Transverse colon (tissue), 4 donors: Measurements from ENCODE around the gene ZNF576.

Experiments used
- EP300 ChIP-seq: sonication (generic); formaldehyde crosslinking; IDR thresholded peaks from one replicate; pipeline ENCODE4 v1.6.1; 2017; ENCODE audit warnings: antibody characterized with exemption, low read depth
- POLR2A ChIP-seq: fragments of 450-650 bp; IDR thresholded peaks from one replicate; pipeline ENCODE4 v1.6.1; 2016; ENCODE audit warnings: antibody characterized with exemption, mild to moderate bottlenecking, moderate library complexity
- POLR2AphosphoS5 ChIP-seq, 3 donors: sonication (generic); formaldehyde crosslinking; IDR thresholded peaks; one replicate each; pipeline ENCODE4 v1.6.1; 2016; ENCODE audit warnings: antibody characterized with exemption in 3 of 3
- TF ChIP-seq, protein P1 (sequence below), 5 experiments: fragments of 200-600 bp in 3 of 5; fragments of 450-650 bp in 2 of 5; sonication (generic) in 3 of 5; IDR thresholded peaks; 1 replicate in 2 of 5; 2 replicates in 3 of 5; pipeline ENCODE4 v1.5.1; 2016 to 2017; ENCODE audit warnings: antibody characterized with exemption in 5 of 5, inconsistent platforms in 3 of 5, mild to moderate bottlenecking in 2 of 5, moderate library complexity in 1 of 5

- TF ChIP-seq POLR2A (no peak), EP300 (no peak), POLR2AphosphoS5 (IDR thresholded peaks at IDR 0.05) (no peak)
- TF ChIP-seq, protein P1, sequence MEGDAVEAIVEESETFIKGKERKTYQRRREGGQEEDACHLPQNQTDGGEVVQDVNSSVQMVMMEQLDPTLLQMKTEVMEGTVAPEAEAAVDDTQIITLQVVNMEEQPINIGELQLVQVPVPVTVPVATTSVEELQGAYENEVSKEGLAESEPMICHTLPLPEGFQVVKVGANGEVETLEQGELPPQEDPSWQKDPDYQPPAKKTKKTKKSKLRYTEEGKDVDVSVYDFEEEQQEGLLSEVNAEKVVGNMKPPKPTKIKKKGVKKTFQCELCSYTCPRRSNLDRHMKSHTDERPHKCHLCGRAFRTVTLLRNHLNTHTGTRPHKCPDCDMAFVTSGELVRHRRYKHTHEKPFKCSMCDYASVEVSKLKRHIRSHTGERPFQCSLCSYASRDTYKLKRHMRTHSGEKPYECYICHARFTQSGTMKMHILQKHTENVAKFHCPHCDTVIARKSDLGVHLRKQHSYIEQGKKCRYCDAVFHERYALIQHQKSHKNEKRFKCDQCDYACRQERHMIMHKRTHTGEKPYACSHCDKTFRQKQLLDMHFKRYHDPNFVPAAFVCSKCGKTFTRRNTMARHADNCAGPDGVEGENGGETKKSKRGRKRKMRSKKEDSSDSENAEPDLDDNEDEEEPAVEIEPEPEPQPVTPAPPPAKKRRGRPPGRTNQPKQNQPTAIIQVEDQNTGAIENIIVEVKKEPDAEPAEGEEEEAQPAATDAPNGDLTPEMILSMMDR (IDR thresholded peaks at IDR 0.05) = no peak
These were observed 11.1 kb downstream of the ZNF576 start for GRCh38 chr19:43607238-43608205.
